ENCODE measurements around the gene PRKCE. TPM values are rescaled to one million over a fixed set of nuclear protein-coding genes. Genes with fewer than 3 reads are reported as not detected.

PRKCE gene
- total RNA-seq, 3 donors from 2014 or later (not counting 1 experiment from before 2014, with no cell fraction given), result 35.2 to 42.1 (median 38.6) TPM

GRCh38 chr2:45782986-45783385, 131.5 kb downstream of the PRKCE start:
- Histone ChIP-seq H3K36me3 (ENCODE audit: control insufficient read depth, insufficient read depth, low read length) (no peaks in the 10 kb centered on the region), H3K9me3 (ENCODE audit: control insufficient read depth, insufficient read depth, low read length) (no peaks in the 10 kb centered on the region), H3K27me3 (ENCODE audit: control insufficient read depth, insufficient read depth, low read length) (no peaks in the 10 kb centered on the region), H3K27ac (ENCODE audit: low read length) (no peak overlapping the region), H3K4me3 (ENCODE audit: low read length) (no peak overlapping the region), H3K4me1 (ENCODE audit: control insufficient read depth, insufficient read depth, low read length) (peaks cover 5% of the 10 kb centered on the region)
- intact Hi-C loops (cut with micrococcal nuclease), result no loop called here
- ATAC-seq (no peak), DNase-seq (no peak)
- no peaks in the 10 kb centered on the region for H3K27me3 Mint-ChIP-seq (ENCODE audit: low read depth in 2 of 2)
- H3K4me1 Mint-ChIP-seq, result peaks cover 17 to 20% of the 10 kb centered on the region in 2 donors
- no peaks in the 10 kb centered on the region for H3K36me3 Mint-ChIP-seq
- WGBS (ENCODE audit: insufficient coverage), result 89% methylated on average over 4 of the region's 4 CpGs
- no peak for TF ChIP-seq CTCF (IDR thresholded peaks at IDR 0.05)
- no peak overlapping the region for H3K4me3 Mint-ChIP-seq
- H3K27ac Mint-ChIP-seq, result no peak overlapping the region
- H3K9me3 Mint-ChIP-seq, result no peaks in the 10 kb centered on the region

- H3K9me3 ChIP-seq (ENCODE audit: control insufficient read depth, insufficient read depth, low read length), result no peaks in the 10 kb centered on the region
- H3K36me3 Mint-ChIP-seq, result no peaks in the 10 kb centered on the region
- DNase-seq (no peak), ATAC-seq (no peak)
- H3K4me1 ChIP-seq (ENCODE audit: control insufficient read depth, insufficient read depth, low read length), result no peaks in the 10 kb centered on the region
- H3K9me3 Mint-ChIP-seq, result no peaks in the 10 kb centered on the region
- intact Hi-C loops (cut with micrococcal nuclease), result no loop called here
- WGBS (ENCODE audit: insufficient coverage), result 77% methylated on average over 10 of the region's 10 CpGs
- no peaks in the 10 kb centered on the region for H3K27me3 Mint-ChIP-seq (ENCODE audit: low read depth in 2 of 2)
- no peak overlapping the region for H3K27ac ChIP-seq (ENCODE audit: low read length)
- no peak overlapping the region for H3K27ac Mint-ChIP-seq
- H3K4me3 Mint-ChIP-seq, result no peak overlapping the region
- H3K4me3 ChIP-seq (ENCODE audit: low read length), result no peak overlapping the region
- H3K36me3 ChIP-seq (ENCODE audit: control insufficient read depth, insufficient read depth, low read length), result no peaks in the 10 kb centered on the region
- peaks cover 9 to 10% of the 10 kb centered on the region in 2 donors for H3K4me1 Mint-ChIP-seq
- H3K27me3 ChIP-seq (ENCODE audit: control insufficient read depth, insufficient read depth, low read length), result no peaks in the 10 kb centered on the region
- no peak for TF ChIP-seq CTCF (IDR thresholded peaks at IDR 0.05)
Measured at GRCh38 chr2:45786030-45786835, 134.8 kb downstream of the PRKCE start.

GRCh38 chr2:45786836-45787357, 135.4 kb downstream of the PRKCE start:
- Histone ChIP-seq H3K27ac (ENCODE audit: low read length) (no peak overlapping the region), H3K4me1 (ENCODE audit: control insufficient read depth, insufficient read depth, low read length) (no peaks in the 10 kb centered on the region), H3K27me3 (ENCODE audit: control insufficient read depth, insufficient read depth, low read length) (no peaks in the 10 kb centered on the region), H3K4me3 (ENCODE audit: low read length) (no peak overlapping the region), H3K9me3 (ENCODE audit: control insufficient read depth, insufficient read depth, low read length) (no peaks in the 10 kb centered on the region), H3K36me3 (ENCODE audit: control insufficient read depth, insufficient read depth, low read length) (no peaks in the 10 kb centered on the region)
- no peak for TF ChIP-seq CTCF (IDR thresholded peaks at IDR 0.05)
- Mint-ChIP-seq H3K4me3 (no peak overlapping the region), H3K27me3 (ENCODE audit: low read depth in 2 of 2) (no peaks in the 10 kb centered on the region), H3K9me3 (no peaks in the 10 kb centered on the region), H3K36me3 (no peaks in the 10 kb centered on the region), H3K4me1 (peaks cover 9 to 10% of the 10 kb centered on the region in 2 donors), H3K27ac (no peak overlapping the region)
- ATAC-seq, result no peak
- DNase-seq, result no peak
- WGBS (ENCODE audit: insufficient coverage), result 93% methylated on average over 10 of the region's 10 CpGs
- intact Hi-C loops (cut with micrococcal nuclease), result no loop called here
